Measurements from ENCODE around the gene USH2A.

USH2A gene

DNA sequence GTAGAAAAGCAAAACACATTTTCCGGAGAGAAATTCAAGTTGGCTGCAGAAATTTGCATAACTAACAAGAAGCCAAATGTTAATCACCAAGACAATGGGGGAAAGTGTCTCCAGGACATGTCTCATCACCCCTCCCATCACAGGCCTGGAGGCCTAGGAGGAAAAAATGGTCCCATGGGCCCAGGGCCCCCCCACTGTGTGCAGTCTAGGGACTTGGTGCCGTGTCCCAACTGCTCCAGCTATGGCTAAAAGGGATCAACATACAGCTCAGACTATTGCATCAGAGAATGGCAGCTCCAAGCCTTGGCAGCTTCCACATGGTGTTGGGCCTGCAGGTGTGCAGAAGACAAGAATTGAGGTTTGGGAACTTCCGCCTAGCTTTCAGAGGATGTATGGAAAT lies 138.2 kb downstream of the USH2A start:
- H3K4me3 ChIP-seq (ENCODE audit: low read length): no peak overlapping the region
- no peak for TF ChIP-seq ZNF274 (IDR thresholded peaks at IDR 0.05; ENCODE audit: low read depth, low read length)

- no peak overlapping the region for H3K4me3 ChIP-seq (ENCODE audit: low read length)
- no peak for TF ChIP-seq ZNF274 (IDR thresholded peaks at IDR 0.05; ENCODE audit: low read depth, low read length)
Measured at GRCh38 chr1:216281757-216282156, 141.5 kb downstream of the USH2A start.

DNA sequence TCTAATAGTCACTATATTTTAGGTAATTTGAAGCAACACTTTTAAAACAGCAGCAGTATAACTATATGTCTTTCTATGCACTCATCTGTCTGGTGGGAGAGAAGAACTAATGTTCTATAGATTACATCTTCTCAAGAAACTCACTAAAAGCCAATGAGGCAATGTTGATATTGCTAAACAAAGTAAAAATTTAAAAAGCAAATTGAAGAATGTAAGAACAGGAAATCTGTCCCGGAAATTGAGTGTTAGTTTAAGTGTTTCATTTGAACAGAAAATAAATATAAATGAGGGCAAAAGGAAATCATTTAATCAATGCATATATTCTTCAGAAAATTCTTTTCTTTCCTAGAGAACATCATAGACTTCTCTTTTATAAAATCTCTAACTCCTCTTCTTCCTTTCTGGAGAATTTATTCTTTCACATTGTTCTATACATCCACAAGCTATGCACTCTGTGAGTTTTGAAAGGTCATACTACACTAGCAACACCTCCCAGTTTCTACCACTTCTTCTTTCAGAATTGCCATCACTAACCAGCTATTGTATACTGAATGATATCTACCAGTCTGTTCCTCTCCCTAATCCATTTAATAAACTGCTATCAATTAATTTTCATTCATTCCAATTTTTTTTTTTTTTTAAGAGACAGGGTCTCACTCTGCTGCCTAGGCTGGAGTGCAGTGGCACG lies 153.0 kb downstream of the USH2A start:
- TF ChIP-seq ZNF274 (IDR thresholded peaks at IDR 0.05; ENCODE audit: low read depth, low read length): no peak
- H3K4me3 ChIP-seq (ENCODE audit: low read length): no peak overlapping the region

- TF ChIP-seq ZNF274 (IDR thresholded peaks at IDR 0.05; ENCODE audit: low read depth, low read length): no peak
- no peak overlapping the region for H3K4me3 ChIP-seq (ENCODE audit: low read length)
Measured at GRCh38 chr1:216261631-216262030, 161.6 kb downstream of the USH2A start.

GRCh38 chr1:216258856-216259255 lies 164.4 kb downstream of the USH2A start:
- no peak for TF ChIP-seq ZNF274 (IDR thresholded peaks at IDR 0.05; ENCODE audit: low read depth, low read length)

GRCh38 chr1:216258386-216258785 lies 164.9 kb downstream of the USH2A start:
- no peak for TF ChIP-seq ZNF274 (IDR thresholded peaks at IDR 0.05; ENCODE audit: low read depth, low read length)

More at GRCh38 chr1:216258856-216259255, 164.4 kb downstream of the USH2A start:
- no peak overlapping the region for H3K4me3 ChIP-seq (ENCODE audit: low read length)

DNA sequence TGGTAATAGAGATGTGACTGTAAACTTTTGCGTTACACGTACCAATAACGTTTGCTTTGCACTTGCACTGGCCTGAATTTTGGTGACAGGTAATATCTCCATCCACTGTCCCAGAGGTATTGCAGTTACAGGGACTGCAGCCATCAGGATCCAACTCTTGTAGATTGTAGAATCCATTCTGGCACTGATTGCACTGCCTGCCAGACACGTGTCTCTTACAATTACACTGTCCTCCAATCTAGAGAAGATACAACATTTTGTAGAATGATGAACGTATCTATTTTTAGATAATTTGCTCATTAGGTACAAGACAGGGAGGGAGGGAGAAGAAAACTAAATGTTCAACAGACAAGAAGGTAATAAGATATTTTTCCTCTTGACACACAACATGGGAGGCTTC lies 172.4 kb downstream of the USH2A start:
- H3K4me3 ChIP-seq (ENCODE audit: low read length): no peak overlapping the region
- TF ChIP-seq ZNF274 (IDR thresholded peaks at IDR 0.05; ENCODE audit: low read depth, low read length): no peak

More at GRCh38 chr1:216258386-216258785, 164.9 kb downstream of the USH2A start:
- no peak overlapping the region for H3K4me3 ChIP-seq (ENCODE audit: low read length)

GRCh38 chr1:216248628-216249027 lies 174.6 kb downstream of the USH2A start:
- no peak for TF ChIP-seq ZNF274 (IDR thresholded peaks at IDR 0.05; ENCODE audit: low read depth, low read length)
- no peak overlapping the region for H3K4me3 ChIP-seq (ENCODE audit: low read length)

- no peak for TF ChIP-seq ZNF274 (IDR thresholded peaks at IDR 0.05; ENCODE audit: low read depth, low read length)
- H3K4me3 ChIP-seq (ENCODE audit: low read length): no peak overlapping the region
Measured at GRCh38 chr1:216247937-216248336, 175.3 kb downstream of the USH2A start.

DNA sequence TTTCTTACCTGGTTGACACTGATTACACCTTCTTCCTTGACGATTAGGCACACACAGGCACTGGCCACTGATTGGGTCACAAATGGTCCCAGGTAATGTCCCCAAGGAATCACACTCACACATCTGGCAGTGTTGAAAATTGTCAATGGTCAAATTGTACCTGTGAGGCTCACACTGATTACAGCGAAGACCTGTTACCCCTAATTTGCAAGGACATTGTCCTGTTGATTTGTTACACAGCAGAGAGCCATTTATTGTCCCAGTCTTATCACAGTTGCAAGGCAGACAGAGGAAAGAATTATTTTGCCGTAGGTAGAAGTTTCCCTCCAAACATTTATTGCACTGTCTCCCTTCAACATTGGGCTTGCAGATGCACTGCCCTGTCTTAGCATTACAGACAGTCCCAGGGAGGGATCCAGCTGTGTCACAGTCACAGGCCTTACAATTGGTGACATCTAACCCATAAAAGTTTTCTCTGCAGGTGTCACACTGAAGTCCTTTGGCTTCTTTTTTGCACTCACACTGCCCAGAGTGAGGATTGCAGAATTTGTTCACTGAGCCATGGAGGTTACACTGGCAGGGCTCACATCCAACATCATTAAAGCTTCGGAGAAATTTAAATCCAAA lies 176.6 kb downstream of the USH2A start:
- no peak overlapping the region for H3K4me3 ChIP-seq (ENCODE audit: low read length)
- no peak for TF ChIP-seq ZNF274 (IDR thresholded peaks at IDR 0.05; ENCODE audit: low read depth, low read length)

GRCh38 chr1:216238844-216239243 lies 184.4 kb downstream of the USH2A start:
- no peak for TF ChIP-seq ZNF274 (IDR thresholded peaks at IDR 0.05; ENCODE audit: low read depth, low read length)
- H3K4me3 ChIP-seq (ENCODE audit: low read length): no peak overlapping the region

- TF ChIP-seq ZNF274 (IDR thresholded peaks at IDR 0.05; ENCODE audit: low read depth, low read length): no peak
- no peak overlapping the region for H3K4me3 ChIP-seq (ENCODE audit: low read length)
Measured at GRCh38 chr1:216237927-216238542, 185.2 kb downstream of the USH2A start.

GRCh38 chr1:216224233-216224632 lies 199.0 kb downstream of the USH2A start:
- no peak for TF ChIP-seq ZNF274 (IDR thresholded peaks at IDR 0.05; ENCODE audit: low read depth, low read length)

GRCh38 chr1:216223486-216223885 lies 199.8 kb downstream of the USH2A start:
- no peak for TF ChIP-seq ZNF274 (IDR thresholded peaks at IDR 0.05; ENCODE audit: low read depth, low read length)

More at GRCh38 chr1:216224233-216224632, 199.0 kb downstream of the USH2A start:
- H3K4me3 ChIP-seq (ENCODE audit: low read length): no peak overlapping the region

GRCh38 chr1:216222288-216222687 lies 201.0 kb downstream of the USH2A start:
- no peak overlapping the region for H3K4me3 ChIP-seq (ENCODE audit: low read length)
- no peak for TF ChIP-seq ZNF274 (IDR thresholded peaks at IDR 0.05; ENCODE audit: low read depth, low read length)

More at GRCh38 chr1:216223486-216223885, 199.8 kb downstream of the USH2A start:
- H3K4me3 ChIP-seq (ENCODE audit: low read length): no peak overlapping the region

Data from GM08714 (cell line).